ENCODE data around the gene CTNNA1.

- TF ChIP-seq, protein P1, sequence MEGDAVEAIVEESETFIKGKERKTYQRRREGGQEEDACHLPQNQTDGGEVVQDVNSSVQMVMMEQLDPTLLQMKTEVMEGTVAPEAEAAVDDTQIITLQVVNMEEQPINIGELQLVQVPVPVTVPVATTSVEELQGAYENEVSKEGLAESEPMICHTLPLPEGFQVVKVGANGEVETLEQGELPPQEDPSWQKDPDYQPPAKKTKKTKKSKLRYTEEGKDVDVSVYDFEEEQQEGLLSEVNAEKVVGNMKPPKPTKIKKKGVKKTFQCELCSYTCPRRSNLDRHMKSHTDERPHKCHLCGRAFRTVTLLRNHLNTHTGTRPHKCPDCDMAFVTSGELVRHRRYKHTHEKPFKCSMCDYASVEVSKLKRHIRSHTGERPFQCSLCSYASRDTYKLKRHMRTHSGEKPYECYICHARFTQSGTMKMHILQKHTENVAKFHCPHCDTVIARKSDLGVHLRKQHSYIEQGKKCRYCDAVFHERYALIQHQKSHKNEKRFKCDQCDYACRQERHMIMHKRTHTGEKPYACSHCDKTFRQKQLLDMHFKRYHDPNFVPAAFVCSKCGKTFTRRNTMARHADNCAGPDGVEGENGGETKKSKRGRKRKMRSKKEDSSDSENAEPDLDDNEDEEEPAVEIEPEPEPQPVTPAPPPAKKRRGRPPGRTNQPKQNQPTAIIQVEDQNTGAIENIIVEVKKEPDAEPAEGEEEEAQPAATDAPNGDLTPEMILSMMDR (IDR thresholded peaks at IDR 0.05; ENCODE audit: insufficient read depth, low read depth, low read length), result no peak
- no peak for TF ChIP-seq EZH2 (IDR thresholded peaks at IDR 0.05; ENCODE audit: insufficient read depth, low read length)
These were observed 64.0 kb downstream of the CTNNA1 start for GRCh38 chr5:138817241-138817640.

Data from astrocyte (in vitro differentiated cells and primary cell).